IMR-90 (cell line): ENCODE measurements around the gene SMTNL1. TPM values are rescaled to one million over a fixed set of nuclear protein-coding genes. Genes with fewer than 3 reads are reported as not detected.

ENCODE experiments used
- ATAC-seq: fragments of 200-7000 bp; cut with Tn5 transposase; 2 replicates; pipeline ENCODE4 v1.9.1; 2020; ENCODE audit warnings: low read depth, mild to moderate bottlenecking, moderate library complexity
- BruUV-seq: library from RNA; stranded (reverse); fragments of 400-500 nt; replicated peaks from 2 replicates; lab custom pipeline; 2021; lab: Mats Ljungman, UMichigan
- CTCF ChIA-PET: fragments of 300-600 bp; formaldehyde crosslinking; extraction: SDS; loops from one replicate; lab custom pipeline; 2021; ENCODE audit warnings: antibody characterized with exemption; lab: Yijun Ruan, JAX
- POLR2A ChIA-PET: fragments of 300-600 bp; sonication (Branson Sonifier 250); formaldehyde crosslinking; loops from one replicate; lab custom pipeline; 2022; ENCODE audit warnings: antibody characterized with exemption; ENCODE audit not compliant: unreplicated experiment; lab: Charles Lee
- DNase-seq: peaks from one replicate; pipeline ENCODE4 v3.0.0; 2013
- H2AFZ ChIP-seq: replicated peaks from 2 replicates; pipeline ENCODE3; 2013; ENCODE audit warnings: low read length, mild to moderate bottlenecking; ENCODE audit not compliant: poor library complexity
- H2AK5ac ChIP-seq: 2 replicates; pipeline ENCODE4 v1.6.1; 2013; ENCODE audit warnings: low read depth, low read length, inconsistent platforms
- H2AK9ac ChIP-seq: replicated peaks from 2 replicates; pipeline ENCODE3; 2013; ENCODE audit warnings: mild to moderate bottlenecking, low read depth, low read length, moderate library complexity; ENCODE audit not compliant: poor library complexity
- H2BK120ac ChIP-seq: 2 replicates; pipeline ENCODE4 v1.6.1; 2013; ENCODE audit warnings: low read depth, low read length, inconsistent platforms
- H2BK15ac ChIP-seq: 3 replicates; pipeline ENCODE4 v1.6.1; 2013; ENCODE audit warnings: low read depth, low read length, inconsistent platforms
- H2BK20ac ChIP-seq: 2 replicates; pipeline ENCODE4 v1.6.1; 2013; ENCODE audit warnings: low read depth, mild to moderate bottlenecking, inconsistent platforms, low read length, moderate library complexity
- H2BK5ac ChIP-seq: 2 replicates; pipeline ENCODE4 v1.6.1; 2013; ENCODE audit warnings: mild to moderate bottlenecking, low read depth, low read length, inconsistent platforms; ENCODE audit not compliant: poor library complexity, severe bottlenecking
- H3K14ac ChIP-seq: replicated peaks from 2 replicates; pipeline ENCODE4 v1.6.1; 2013; ENCODE audit warnings: low read depth, low read length, inconsistent platforms
- H3K18ac ChIP-seq: 2 replicates; pipeline ENCODE4 v1.6.1; 2013; ENCODE audit warnings: low read depth, low read length, control low read depth
- H3K23ac ChIP-seq: 2 replicates; pipeline ENCODE4 v1.6.1; 2013; ENCODE audit warnings: low read depth, low read length, inconsistent platforms
- H3K27ac ChIP-seq: 2 replicates; pipeline ENCODE4 v1.5.1; 2013; ENCODE audit warnings: mild to moderate bottlenecking, control low read depth, low read length; ENCODE audit not compliant: insufficient read depth
- H3K27me3 ChIP-seq: 2 replicates; pipeline ENCODE4 v1.6.1; 2013; ENCODE audit warnings: low read length; ENCODE audit not compliant: control insufficient read depth, insufficient read depth
- H3K36me3 ChIP-seq: 2 replicates; pipeline ENCODE4 v1.6.1; 2013; ENCODE audit warnings: low read length, mixed read lengths; ENCODE audit not compliant: control insufficient read depth, insufficient read depth
- H3K4ac ChIP-seq: 2 replicates; pipeline ENCODE4 v1.6.1; 2013; ENCODE audit warnings: low read depth, low read length, inconsistent platforms
- H3K4me1 ChIP-seq: 2 replicates; pipeline ENCODE4 v1.6.1; 2013; ENCODE audit warnings: low read length, mixed read lengths; ENCODE audit not compliant: control insufficient read depth, insufficient read depth
- H3K4me2 ChIP-seq: 2 replicates; pipeline ENCODE4 v1.6.1; 2013; ENCODE audit warnings: low read depth, mild to moderate bottlenecking, control low read depth, low read length, moderate library complexity
- H3K4me3 ChIP-seq: 2 replicates; pipeline ENCODE4 v1.5.1; 2013; ENCODE audit warnings: low read depth, mild to moderate bottlenecking, control low read depth, low read length, moderate library complexity; ENCODE audit not compliant: insufficient read depth
- H3K56ac ChIP-seq: 2 replicates; pipeline ENCODE4 v1.6.1; 2013; ENCODE audit warnings: low read length, inconsistent platforms; ENCODE audit not compliant: insufficient read depth; ENCODE audit errors: extremely low read depth
- H3K79me1 ChIP-seq, 2 experiments: 2 replicates each; pipeline ENCODE4 v1.6.1; 2013; ENCODE audit warnings: low read length in 2 of 2, inconsistent platforms in 1 of 2, low read depth in 1 of 2
- H3K9ac ChIP-seq: 2 replicates; pipeline ENCODE4 v1.6.1; 2013; ENCODE audit warnings: low read depth, low read length, control low read depth
- H3K9me1 ChIP-seq: 2 replicates; pipeline ENCODE4 v1.6.1; 2013; ENCODE audit warnings: low read length, inconsistent platforms; ENCODE audit not compliant: insufficient read depth
- H3K9me3 ChIP-seq: 2 replicates; pipeline ENCODE4 v1.6.1; 2013; ENCODE audit warnings: low read length; ENCODE audit not compliant: control insufficient read depth, insufficient read depth
- H4K20me1 ChIP-seq: 2 replicates; pipeline ENCODE4 v1.6.1; 2013; ENCODE audit warnings: low read length, inconsistent platforms; ENCODE audit not compliant: insufficient read depth
- H4K5ac ChIP-seq: 2 replicates; pipeline ENCODE4 v1.6.1; 2013; ENCODE audit warnings: mild to moderate bottlenecking, low read depth, low read length, control low read depth
- H4K8ac ChIP-seq, 2 experiments: 2 replicates each; pipeline ENCODE4 v1.6.1; 2013; ENCODE audit warnings: low read depth in 2 of 2, low read length in 2 of 2, control low read depth in 1 of 2, inconsistent platforms in 1 of 2
- H4K91ac ChIP-seq: 2 replicates; pipeline ENCODE4 v1.6.1; 2013; ENCODE audit warnings: low read depth, low read length, inconsistent platforms; ENCODE audit not compliant: insufficient read depth
- CTCF ChIP-seq: conservative IDR thresholded peaks from 2 replicates; pipeline ENCODE4 v1.5.1; 2012; ENCODE audit warnings: mild to moderate bottlenecking, low read depth, low read length, improper control_type of control experiment
- NFE2L2 ChIP-seq: fragments of 150-350 bp; IDR thresholded peaks from 2 replicates; pipeline ENCODE4 v1.6.1; 2016; ENCODE audit warnings: low read depth, mild to moderate bottlenecking, low read length
- RAD21 ChIP-seq: IDR thresholded peaks from 2 replicates; pipeline ENCODE4 v1.6.1; 2012; ENCODE audit warnings: low read length, improper control_type of control experiment
- SMC3 ChIP-seq: fragments of 150-350 bp; IDR thresholded peaks from 2 replicates; pipeline ENCODE4 v1.6.1; 2016; ENCODE audit warnings: low read depth, mild to moderate bottlenecking, antibody characterized with exemption, low read length, moderate library complexity
- WGBS, 2 experiments: methylation state at CpG; one replicate each; pipeline versions ENCODE4 v1.1.5 to v1.1.7; 2013; ENCODE audit warnings: missing lambda C conversion rate in 2 of 2; ENCODE audit not compliant: insufficient read length in 1 of 2; ENCODE audit errors: extremely low coverage in 2 of 2; 5-methylcytosine and 5-hydroxymethylcytosine counted together
- dilution Hi-C: fragments of 300-500 bp; cut with HindIII; formaldehyde crosslinking; loops from one replicate; pipeline ENCODE4 v1.14.3; 2018; ENCODE audit warnings: low sequenced_read_pairs; ENCODE audit not compliant: unreplicated experiment
- in situ Hi-C: fragments of 300-500 bp; cut with MboI; formaldehyde crosslinking; loops from 3 replicates; pipeline ENCODE4 v1.14.3; 2019; ENCODE audit warnings: low sequenced_read_pairs, inconsistent platforms, mixed read lengths
- intact Hi-C: fragments of 100-400 bp; cut with micrococcal nuclease; formaldehyde crosslinking; loops from 2 replicates; pipeline ENCODE4 v1.10.0; 2022
- polyA plus RNA-seq, 3 experiments: library from polyadenylated mRNA; depleted of rRNA; stranded (reverse); fragments of >200 nt; gene quantifications; 2 replicates each; pipeline ENCODE4 v1.2.3, GENCODE V29; 2012; ENCODE audit warnings: low replicate concordance in 1 of 3
- total RNA-seq: library from RNA; depleted of rRNA; stranded (reverse); fragments of >200 nt; gene quantifications from 2 replicates; pipeline ENCODE4 v1.2.3, GENCODE V29; 2012

Gene SMTNL1
- total and polyA plus RNA-seq, 2 of the 4 experiments (the other 2 are of a cell fraction) = not detected

GRCh38 chr11:57493507-57494503 is 43.6 kb upstream of the SMTNL1 start:
- Histone ChIP-seq H3K14ac (no peak overlapping the region), H3K4me2 (no peak overlapping the region), H2AK9ac (no peak overlapping the region), H2AFZ (peak overlapping the region; percentile 9), H2BK120ac (no peak overlapping the region), H2BK15ac (no peak overlapping the region), H4K5ac (no peak overlapping the region), H3K4ac (no peak overlapping the region), H4K91ac (peak overlapping the region; percentile 21; the same call in 1 of the 2 replicates), H3K36me3 (peaks cover 40% of the 10 kb centered on the region), H3K4me1 (no peaks in the 10 kb centered on the region), H3K27me3 (no peaks in the 10 kb centered on the region), H3K27ac (no peak overlapping the region), H4K8ac (no peak overlapping the region), H3K23ac (no peak overlapping the region), H3K4me3 (no peak overlapping the region), H3K56ac (no peak overlapping the region), H3K9ac (no peak overlapping the region), H3K79me1 (peaks cover 0 to 5% of the 10 kb centered on the region in 2 experiments; a peak in 2 of 4 replicates), H3K18ac (no peak overlapping the region), H2BK5ac (no peak overlapping the region), H3K9me1 (no peaks in the 10 kb centered on the region; the same call in 1 of the 2 replicates), H2BK20ac (no peak overlapping the region), H2AK5ac (no peak overlapping the region), H4K20me1 (no peaks in the 10 kb centered on the region; the same call in 1 of the 2 replicates), H3K9me3 (no peaks in the 10 kb centered on the region)
- intact Hi-C loops = loop anchor here (1.0 kb wide), 1 partner anchor 33 kb away; no protein-coding TSS in a partner anchor
- peak; percentile 17 for DNase-seq
- peak; percentile 61 for ATAC-seq
- WGBS, 2 experiments = no CpG with 5 or more reads among the region's 15 CpGs
- dilution Hi-C loops = no loop called here
- ChIA-PET POLR2A (no interaction called here), CTCF (interaction anchor here (0.6 to 3.7 kb wide), 23 partner anchors 8 to 1031 kb away, joined by 3 to 21 read pairs (median 5); partner anchors contain the start of gene SLC43A1)
- peak; percentile 58 for TF ChIP-seq CTCF
- TF ChIP-seq RAD21 = peak; percentile 46
- TF ChIP-seq NFE2L2 = no peak
- peak; percentile 45 for TF ChIP-seq SMC3
- in situ Hi-C loops = loop anchor here (10.0 to 25.0 kb wide), 2 partner anchors 151 to 1018 kb away; partner anchors contain the start of genes OR5B21 and YPEL4
- BruUV-seq = no TSS peak
